Body of pancreas (tissue), 4 donors: Measurements from ENCODE around the gene ZNF415.

Experiments used
- CTCF ChIP-seq, 7 experiments: fragments of 450-650 bp in 4 of 7; fragments of 200-600 bp in 3 of 7; sonication (generic) in 3 of 7; IDR thresholded peaks; one replicate each; pipeline ENCODE4 v1.5.1; 2016 to 2019; ENCODE audit warnings: antibody characterized with exemption in 7 of 7
- POLR2A ChIP-seq, 3 donors: fragments of 450-650 bp; IDR thresholded peaks; one replicate each; pipeline ENCODE4 v1.6.1; 2016; ENCODE audit warnings: antibody characterized with exemption in 3 of 3, mild to moderate bottlenecking in 2 of 3

GRCh38 chr19:53094754-53095575 is 37.7 kb downstream of the ZNF415 start:
- no peak for TF ChIP-seq CTCF (IDR thresholded peaks at IDR 0.05)
- no peak for TF ChIP-seq POLR2A (IDR thresholded peaks at IDR 0.05)
